GM23248 (cell line): ENCODE data around the gene ZNF462.

Source experiments
- EZH2 ChIP-seq: fragments of 200-600 bp; sonication (generic); IDR thresholded peaks from 2 replicates; pipeline ENCODE4 v1.6.1; 2018; ENCODE audit warnings: antibody characterized with exemption, mild to moderate bottlenecking; ENCODE audit not compliant: insufficient read depth, poor library complexity, severe bottlenecking
- EZH2phosphoT487 ChIP-seq: fragments of 200-600 bp; sonication (generic); IDR thresholded peaks from 2 replicates; pipeline ENCODE4 v1.6.1; 2018; ENCODE audit warnings: antibody characterized with exemption, moderate library complexity, mild to moderate bottlenecking, low read depth; ENCODE audit not compliant: insufficient read depth

DNA sequence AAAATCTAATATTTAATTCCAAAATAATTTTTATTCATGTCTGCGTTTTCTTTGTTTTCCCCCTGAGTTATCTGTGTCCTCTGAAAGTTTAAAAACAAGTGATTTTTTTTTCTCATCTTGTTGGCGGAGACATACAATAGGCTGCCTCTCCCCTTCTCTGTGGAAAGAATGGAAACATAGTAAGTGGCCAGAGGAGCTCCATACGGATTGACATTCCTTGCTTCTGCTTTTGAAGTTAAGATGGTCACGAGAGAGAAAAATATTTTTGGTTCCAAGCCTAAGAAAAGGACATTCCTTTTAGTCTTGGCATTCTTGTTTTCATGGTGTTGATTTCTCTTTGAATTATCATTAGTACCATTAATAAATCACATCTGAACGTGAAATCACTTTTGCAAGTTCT is 28.3 kb downstream of the ZNF462 start:
- TF ChIP-seq EZH2 (no peak), EZH2phosphoT487 (no peak)
